IMR-90 (cell line): ENCODE data around the gene ANK2. TPM values are rescaled to one million over a fixed set of nuclear protein-coding genes. Genes with fewer than 3 reads are reported as not detected.

Experiments
- ATAC-seq: fragments of 200-7000 bp; cut with Tn5 transposase; 2 replicates; pipeline ENCODE4 v1.9.1; 2020; ENCODE audit warnings: low read depth, mild to moderate bottlenecking, moderate library complexity
- BruUV-seq: library from RNA; stranded (reverse); fragments of 400-500 nt; replicated peaks from 2 replicates; lab custom pipeline; 2021; lab: Mats Ljungman, UMichigan
- CTCF ChIA-PET: fragments of 300-600 bp; formaldehyde crosslinking; extraction: SDS; loops from one replicate; lab custom pipeline; 2021; ENCODE audit warnings: antibody characterized with exemption; lab: Yijun Ruan, JAX
- POLR2A ChIA-PET: fragments of 300-600 bp; sonication (Branson Sonifier 250); formaldehyde crosslinking; loops from one replicate; lab custom pipeline; 2022; ENCODE audit warnings: antibody characterized with exemption; ENCODE audit not compliant: unreplicated experiment; lab: Charles Lee
- DNase-seq: peaks from one replicate; pipeline ENCODE4 v3.0.0; 2013
- H2AFZ ChIP-seq: replicated peaks from 2 replicates; pipeline ENCODE3; 2013; ENCODE audit warnings: low read length, mild to moderate bottlenecking; ENCODE audit not compliant: poor library complexity
- H2AK5ac ChIP-seq: 2 replicates; pipeline ENCODE4 v1.6.1; 2013; ENCODE audit warnings: low read depth, low read length, inconsistent platforms
- H2AK9ac ChIP-seq: replicated peaks from 2 replicates; pipeline ENCODE3; 2013; ENCODE audit warnings: mild to moderate bottlenecking, low read depth, low read length, moderate library complexity; ENCODE audit not compliant: poor library complexity
- H2BK120ac ChIP-seq: 2 replicates; pipeline ENCODE4 v1.6.1; 2013; ENCODE audit warnings: low read depth, low read length, inconsistent platforms
- H2BK15ac ChIP-seq: 3 replicates; pipeline ENCODE4 v1.6.1; 2013; ENCODE audit warnings: low read depth, low read length, inconsistent platforms
- H2BK20ac ChIP-seq: 2 replicates; pipeline ENCODE4 v1.6.1; 2013; ENCODE audit warnings: low read depth, mild to moderate bottlenecking, inconsistent platforms, low read length, moderate library complexity
- H2BK5ac ChIP-seq: 2 replicates; pipeline ENCODE4 v1.6.1; 2013; ENCODE audit warnings: mild to moderate bottlenecking, low read depth, low read length, inconsistent platforms; ENCODE audit not compliant: poor library complexity, severe bottlenecking
- H3K14ac ChIP-seq: replicated peaks from 2 replicates; pipeline ENCODE4 v1.6.1; 2013; ENCODE audit warnings: low read depth, low read length, inconsistent platforms
- H3K18ac ChIP-seq: 2 replicates; pipeline ENCODE4 v1.6.1; 2013; ENCODE audit warnings: low read depth, low read length, control low read depth
- H3K23ac ChIP-seq: 2 replicates; pipeline ENCODE4 v1.6.1; 2013; ENCODE audit warnings: low read depth, low read length, inconsistent platforms
- H3K27ac ChIP-seq: 2 replicates; pipeline ENCODE4 v1.5.1; 2013; ENCODE audit warnings: mild to moderate bottlenecking, control low read depth, low read length; ENCODE audit not compliant: insufficient read depth
- H3K27me3 ChIP-seq: 2 replicates; pipeline ENCODE4 v1.6.1; 2013; ENCODE audit warnings: low read length; ENCODE audit not compliant: control insufficient read depth, insufficient read depth
- H3K36me3 ChIP-seq: 2 replicates; pipeline ENCODE4 v1.6.1; 2013; ENCODE audit warnings: low read length, mixed read lengths; ENCODE audit not compliant: control insufficient read depth, insufficient read depth
- H3K4ac ChIP-seq: 2 replicates; pipeline ENCODE4 v1.6.1; 2013; ENCODE audit warnings: low read depth, low read length, inconsistent platforms
- H3K4me1 ChIP-seq: 2 replicates; pipeline ENCODE4 v1.6.1; 2013; ENCODE audit warnings: low read length, mixed read lengths; ENCODE audit not compliant: control insufficient read depth, insufficient read depth
- H3K4me2 ChIP-seq: 2 replicates; pipeline ENCODE4 v1.6.1; 2013; ENCODE audit warnings: low read depth, mild to moderate bottlenecking, control low read depth, low read length, moderate library complexity
- H3K4me3 ChIP-seq: 2 replicates; pipeline ENCODE4 v1.5.1; 2013; ENCODE audit warnings: low read depth, mild to moderate bottlenecking, control low read depth, low read length, moderate library complexity; ENCODE audit not compliant: insufficient read depth
- H3K56ac ChIP-seq: 2 replicates; pipeline ENCODE4 v1.6.1; 2013; ENCODE audit warnings: low read length, inconsistent platforms; ENCODE audit not compliant: insufficient read depth; ENCODE audit errors: extremely low read depth
- H3K79me1 ChIP-seq, 2 experiments: 2 replicates each; pipeline ENCODE4 v1.6.1; 2013; ENCODE audit warnings: low read length in 2 of 2, inconsistent platforms in 1 of 2, low read depth in 1 of 2
- H3K9ac ChIP-seq: 2 replicates; pipeline ENCODE4 v1.6.1; 2013; ENCODE audit warnings: low read depth, low read length, control low read depth
- H3K9me1 ChIP-seq: 2 replicates; pipeline ENCODE4 v1.6.1; 2013; ENCODE audit warnings: low read length, inconsistent platforms; ENCODE audit not compliant: insufficient read depth
- H3K9me3 ChIP-seq: 2 replicates; pipeline ENCODE4 v1.6.1; 2013; ENCODE audit warnings: low read length; ENCODE audit not compliant: control insufficient read depth, insufficient read depth
- H4K20me1 ChIP-seq: 2 replicates; pipeline ENCODE4 v1.6.1; 2013; ENCODE audit warnings: low read length, inconsistent platforms; ENCODE audit not compliant: insufficient read depth
- H4K5ac ChIP-seq: 2 replicates; pipeline ENCODE4 v1.6.1; 2013; ENCODE audit warnings: mild to moderate bottlenecking, low read depth, low read length, control low read depth
- H4K8ac ChIP-seq, 2 experiments: 2 replicates each; pipeline ENCODE4 v1.6.1; 2013; ENCODE audit warnings: low read depth in 2 of 2, low read length in 2 of 2, control low read depth in 1 of 2, inconsistent platforms in 1 of 2
- H4K91ac ChIP-seq: 2 replicates; pipeline ENCODE4 v1.6.1; 2013; ENCODE audit warnings: low read depth, low read length, inconsistent platforms; ENCODE audit not compliant: insufficient read depth
- BHLHE40 ChIP-seq: fragments of 150-350 bp; IDR thresholded peaks from 2 replicates; pipeline ENCODE4 v1.6.1; 2016; ENCODE audit warnings: mild to moderate bottlenecking, low read depth, low read length
- CEBPB ChIP-seq: IDR thresholded peaks from 2 replicates; pipeline ENCODE4 v1.6.1; 2012; ENCODE audit warnings: low read depth, low read length, improper control_type of control experiment
- CHD1 ChIP-seq: IDR thresholded peaks from 2 replicates; pipeline ENCODE4 v1.6.1; 2012; ENCODE audit warnings: low read depth, low read length, improper control_type of control experiment
- CTCF ChIP-seq: conservative IDR thresholded peaks from 2 replicates; pipeline ENCODE4 v1.5.1; 2012; ENCODE audit warnings: mild to moderate bottlenecking, low read depth, low read length, improper control_type of control experiment
- ELK1 ChIP-seq: fragments of 150-350 bp; IDR thresholded peaks from 2 replicates; pipeline ENCODE4 v1.6.1; 2016; ENCODE audit warnings: low read depth, mild to moderate bottlenecking, low read length, moderate library complexity, borderline replicate concordance
- FOS ChIP-seq: fragments of 150-350 bp; IDR thresholded peaks from 2 replicates; pipeline ENCODE4 v1.6.1; 2016; ENCODE audit warnings: low read depth, low read length
- MAFK ChIP-seq: IDR thresholded peaks from 2 replicates; pipeline ENCODE4 v1.6.1; 2012; ENCODE audit warnings: low read depth, low read length, improper control_type of control experiment
- MAZ ChIP-seq: IDR thresholded peaks from 2 replicates; pipeline ENCODE4 v1.6.1; 2012; ENCODE audit warnings: low read depth, mild to moderate bottlenecking, low read length, improper control_type of control experiment, moderate library complexity, borderline replicate concordance
- MXI1 ChIP-seq: IDR thresholded peaks from 2 replicates; pipeline ENCODE4 v1.6.1; 2012; ENCODE audit warnings: low read depth, mild to moderate bottlenecking, low read length, moderate library complexity, borderline replicate concordance
- NFE2L2 ChIP-seq: fragments of 150-350 bp; IDR thresholded peaks from 2 replicates; pipeline ENCODE4 v1.6.1; 2016; ENCODE audit warnings: low read depth, mild to moderate bottlenecking, low read length
- RAD21 ChIP-seq: IDR thresholded peaks from 2 replicates; pipeline ENCODE4 v1.6.1; 2012; ENCODE audit warnings: low read length, improper control_type of control experiment
- RFX5 ChIP-seq: IDR thresholded peaks from 2 replicates; pipeline ENCODE4 v1.8.0; 2012; ENCODE audit warnings: low read depth, mild to moderate bottlenecking, low read length, moderate library complexity
- SMC3 ChIP-seq: fragments of 150-350 bp; IDR thresholded peaks from 2 replicates; pipeline ENCODE4 v1.6.1; 2016; ENCODE audit warnings: low read depth, mild to moderate bottlenecking, antibody characterized with exemption, low read length, moderate library complexity
- USF2 ChIP-seq: fragments of 150-350 bp; IDR thresholded peaks from 2 replicates; pipeline ENCODE4 v1.6.1; 2017; ENCODE audit warnings: mild to moderate bottlenecking, antibody characterized with exemption, low read length, low read depth
- WGBS, 2 experiments: methylation state at CpG; one replicate each; pipeline versions ENCODE4 v1.1.5 to v1.1.7; 2013; ENCODE audit warnings: missing lambda C conversion rate in 2 of 2; ENCODE audit not compliant: insufficient read length in 1 of 2; ENCODE audit errors: extremely low coverage in 2 of 2; 5-methylcytosine and 5-hydroxymethylcytosine counted together
- dilution Hi-C: fragments of 300-500 bp; cut with HindIII; formaldehyde crosslinking; loops from one replicate; pipeline ENCODE4 v1.14.3; 2018; ENCODE audit warnings: low sequenced_read_pairs; ENCODE audit not compliant: unreplicated experiment
- in situ Hi-C: fragments of 300-500 bp; cut with MboI; formaldehyde crosslinking; loops from 3 replicates; pipeline ENCODE4 v1.14.3; 2019; ENCODE audit warnings: low sequenced_read_pairs, inconsistent platforms, mixed read lengths
- intact Hi-C: fragments of 100-400 bp; cut with micrococcal nuclease; formaldehyde crosslinking; loops from 2 replicates; pipeline ENCODE4 v1.10.0; 2022
- polyA plus RNA-seq, 3 experiments: library from polyadenylated mRNA; depleted of rRNA; stranded (reverse); fragments of >200 nt; gene quantifications; 2 replicates each; pipeline ENCODE4 v1.2.3, GENCODE V29; 2012; ENCODE audit warnings: low replicate concordance in 1 of 3
- total RNA-seq: library from RNA; depleted of rRNA; stranded (reverse); fragments of >200 nt; gene quantifications from 2 replicates; pipeline ENCODE4 v1.2.3, GENCODE V29; 2012

The ANK2 gene
- total and polyA plus RNA-seq, 2 of the 4 experiments (the other 2 are of a cell fraction), result 0.82 to 6.6 TPM

GRCh38 chr4:113057891-113058290, 8.4 kb downstream of the ANK2 start:
- WGBS, 2 experiments, result no CpG with 5 or more reads among the region's 1 CpG
- Histone ChIP-seq H2BK15ac (no peak overlapping the region), H3K9me1 (no peaks in the 10 kb centered on the region), H3K36me3 (no peaks in the 10 kb centered on the region), H2AFZ (no peak overlapping the region), H3K9ac (no peak overlapping the region), H3K14ac (no peak overlapping the region), H2AK5ac (no peak overlapping the region), H3K18ac (no peak overlapping the region), H2AK9ac (no peak overlapping the region), H3K9me3 (no peaks in the 10 kb centered on the region), H3K4me2 (no peak overlapping the region), H2BK120ac (no peak overlapping the region), H2BK20ac (no peak overlapping the region), H3K23ac (no peak overlapping the region), H3K56ac (no peak overlapping the region), H3K4me1 (no peaks in the 10 kb centered on the region), H3K4ac (no peak overlapping the region), H3K27ac (no peak overlapping the region), H3K4me3 (no peak overlapping the region), H2BK5ac (no peak overlapping the region), H4K8ac (no peak overlapping the region), H3K79me1 (no peaks in the 10 kb centered on the region), H4K91ac (no peak overlapping the region), H3K27me3 (no peaks in the 10 kb centered on the region), H4K20me1 (no peaks in the 10 kb centered on the region), H4K5ac (no peak overlapping the region)
- ATAC-seq (no peak), DNase-seq (no peak)
- BruUV-seq, result no TSS peak
- CTCF ChIA-PET, result no interaction called here
- in situ Hi-C loops, result no loop called here
- no peak for TF ChIP-seq MAFK
- TF ChIP-seq BHLHE40, result no peak
- no peak for TF ChIP-seq MXI1
- no peak for TF ChIP-seq RFX5
- TF ChIP-seq CHD1, result no peak
- no peak for TF ChIP-seq USF2
- no peak for TF ChIP-seq CTCF
- TF ChIP-seq RAD21, result no peak
- TF ChIP-seq ELK1, result no peak
- no peak for TF ChIP-seq SMC3
- no peak for TF ChIP-seq FOS
- no peak for TF ChIP-seq NFE2L2
- TF ChIP-seq MAZ, result no peak
- no peak for TF ChIP-seq CEBPB
- dilution Hi-C loops, result no loop called here
- intact Hi-C loops, result no loop called here
- POLR2A ChIA-PET, result no interaction called here
